LNCAP (cell line): Measurements from ENCODE around the gene AQP3.

Experiments used
- TF ChIP-seq, protein P1 (sequence below): fragments of 450-650 bp; IDR thresholded peaks from 2 replicates; pipeline ENCODE4 v1.5.1; 2017; ENCODE audit warnings: mild to moderate bottlenecking

Gene AQP3

DNA sequence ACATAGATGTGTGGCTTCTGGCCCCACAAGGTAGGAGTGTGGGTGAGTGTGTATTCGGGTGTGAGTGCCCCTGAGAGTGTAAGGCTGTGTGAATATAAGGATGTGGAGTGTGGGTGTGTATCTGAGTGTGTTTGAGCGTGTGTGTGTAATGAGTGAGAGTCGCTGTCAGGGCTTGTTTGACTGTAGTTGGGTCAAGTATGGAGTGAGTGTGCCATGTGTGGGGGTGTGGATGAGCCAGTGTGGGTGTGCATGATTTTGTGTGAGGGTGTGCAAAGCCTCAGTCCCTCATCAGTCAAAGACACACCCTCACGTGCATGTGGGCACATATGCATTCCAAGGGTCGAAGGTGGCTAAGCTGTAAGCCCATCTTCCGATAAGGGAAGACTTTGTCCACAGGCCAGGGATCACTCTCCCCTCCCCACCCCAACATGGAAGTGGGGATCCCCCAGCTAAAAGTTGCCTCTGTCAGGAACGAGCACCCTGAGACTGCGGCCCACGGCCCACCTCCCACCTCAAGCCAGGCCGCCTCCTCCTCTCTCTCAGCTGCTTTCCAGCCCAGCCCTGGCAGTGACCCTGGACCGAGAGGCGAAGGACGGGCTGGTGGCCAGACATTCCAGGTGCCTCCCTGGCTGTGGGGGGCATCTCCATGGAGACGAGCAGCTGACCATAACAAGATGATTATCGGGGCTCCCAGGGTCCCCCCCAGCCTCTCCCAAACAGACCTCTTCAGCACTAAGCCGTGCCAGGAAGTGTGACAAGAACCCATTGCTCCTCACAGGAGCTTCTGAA lies 12.9 kb downstream of the AQP3 start:
- TF ChIP-seq, protein P1, sequence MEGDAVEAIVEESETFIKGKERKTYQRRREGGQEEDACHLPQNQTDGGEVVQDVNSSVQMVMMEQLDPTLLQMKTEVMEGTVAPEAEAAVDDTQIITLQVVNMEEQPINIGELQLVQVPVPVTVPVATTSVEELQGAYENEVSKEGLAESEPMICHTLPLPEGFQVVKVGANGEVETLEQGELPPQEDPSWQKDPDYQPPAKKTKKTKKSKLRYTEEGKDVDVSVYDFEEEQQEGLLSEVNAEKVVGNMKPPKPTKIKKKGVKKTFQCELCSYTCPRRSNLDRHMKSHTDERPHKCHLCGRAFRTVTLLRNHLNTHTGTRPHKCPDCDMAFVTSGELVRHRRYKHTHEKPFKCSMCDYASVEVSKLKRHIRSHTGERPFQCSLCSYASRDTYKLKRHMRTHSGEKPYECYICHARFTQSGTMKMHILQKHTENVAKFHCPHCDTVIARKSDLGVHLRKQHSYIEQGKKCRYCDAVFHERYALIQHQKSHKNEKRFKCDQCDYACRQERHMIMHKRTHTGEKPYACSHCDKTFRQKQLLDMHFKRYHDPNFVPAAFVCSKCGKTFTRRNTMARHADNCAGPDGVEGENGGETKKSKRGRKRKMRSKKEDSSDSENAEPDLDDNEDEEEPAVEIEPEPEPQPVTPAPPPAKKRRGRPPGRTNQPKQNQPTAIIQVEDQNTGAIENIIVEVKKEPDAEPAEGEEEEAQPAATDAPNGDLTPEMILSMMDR: no peak

DNA sequence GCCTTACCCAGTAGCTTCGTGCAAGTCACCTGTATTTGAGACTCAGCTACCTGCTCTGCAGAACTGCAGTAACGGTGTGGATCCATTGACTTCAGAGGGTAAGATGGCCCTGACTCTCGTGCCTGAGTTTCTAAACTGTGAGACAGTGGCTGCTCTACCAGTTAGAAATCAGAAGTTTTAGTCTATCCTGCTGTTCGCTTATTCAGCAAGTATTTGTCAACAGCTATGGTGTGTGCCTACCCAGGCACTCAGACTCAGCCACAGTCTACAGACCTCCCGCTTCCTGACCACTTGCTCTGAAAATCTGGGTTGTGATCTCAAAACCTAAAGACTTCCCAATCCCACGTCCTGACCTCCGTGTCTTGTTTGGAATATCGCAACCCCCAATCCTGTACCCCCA lies 13.5 kb downstream of the AQP3 start:
- TF ChIP-seq, protein P1: no peak

DNA sequence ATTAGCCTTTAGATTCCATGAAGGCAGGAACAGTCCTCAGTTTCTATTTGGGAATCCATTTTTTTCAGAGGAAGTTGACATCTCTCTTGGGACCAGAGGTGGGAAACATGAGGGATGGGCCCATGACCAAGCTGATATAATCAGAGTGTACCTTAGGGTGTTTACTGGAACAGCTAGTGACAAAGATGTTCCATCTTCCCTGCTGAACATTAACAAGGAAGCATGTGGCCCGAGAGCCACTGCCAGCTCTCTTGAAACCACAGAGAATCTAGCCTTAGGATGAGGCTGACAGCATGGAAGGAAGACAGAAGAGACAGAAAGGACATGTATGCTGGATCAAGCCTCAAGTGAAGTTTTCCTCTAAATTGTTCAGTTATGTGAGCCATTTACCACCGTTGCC lies 16.0 kb downstream of the AQP3 start:
- TF ChIP-seq, protein P1: no peak

DNA sequence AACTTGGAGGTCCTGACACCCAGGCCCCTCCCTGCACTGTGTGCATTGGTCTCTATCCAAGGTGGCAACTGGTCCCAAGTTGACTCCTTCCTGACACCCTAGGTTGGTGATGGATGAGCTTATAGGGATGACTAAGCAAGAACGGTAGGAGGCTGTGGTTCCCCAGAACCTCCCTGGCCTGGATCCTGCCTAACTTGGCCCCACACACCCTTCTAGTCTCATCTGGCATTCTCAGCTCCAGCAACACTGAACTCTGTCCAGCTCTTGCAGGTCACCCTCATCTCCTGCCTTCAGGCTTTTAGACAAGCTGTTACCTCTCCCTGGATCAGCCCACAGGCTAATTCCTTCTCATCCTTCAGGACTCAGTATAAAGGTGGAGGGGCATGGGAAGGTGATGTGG lies 16.5 kb downstream of the AQP3 start:
- TF ChIP-seq, protein P1: no peak

DNA sequence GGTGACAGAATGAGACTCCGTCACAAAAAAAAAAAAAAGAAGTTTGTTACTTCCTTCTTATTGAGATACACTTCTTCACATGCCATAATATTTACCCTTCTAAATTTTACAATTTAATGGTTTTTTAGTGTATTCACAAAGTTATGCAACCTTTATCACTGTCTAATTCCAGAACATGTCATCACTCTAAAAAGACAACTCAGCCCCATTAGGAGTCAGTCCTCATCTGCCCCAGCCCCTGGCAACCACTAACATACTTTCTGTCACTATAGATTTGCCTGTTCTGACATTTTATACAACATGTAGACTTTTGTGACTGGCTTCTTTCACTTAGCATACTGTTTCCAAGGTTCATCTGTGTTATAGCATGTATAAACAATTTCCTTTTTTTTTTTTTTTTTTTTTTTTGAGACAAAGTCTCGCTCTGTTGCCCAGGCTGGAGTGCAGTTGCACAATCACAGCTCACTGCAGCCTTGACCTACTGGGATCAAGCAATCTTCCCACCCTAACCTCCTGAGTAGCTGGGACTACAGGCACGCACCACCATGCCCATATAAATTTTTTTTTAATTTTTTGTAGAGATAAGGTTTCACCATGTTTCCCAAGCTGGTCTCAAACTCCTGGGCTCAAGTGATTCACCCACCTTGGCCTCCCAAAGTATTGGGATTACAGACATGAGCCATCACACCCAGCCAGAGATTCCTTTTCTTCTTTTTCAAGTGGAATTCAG lies 18.0 kb downstream of the AQP3 start:
- TF ChIP-seq, protein P1: no peak

DNA sequence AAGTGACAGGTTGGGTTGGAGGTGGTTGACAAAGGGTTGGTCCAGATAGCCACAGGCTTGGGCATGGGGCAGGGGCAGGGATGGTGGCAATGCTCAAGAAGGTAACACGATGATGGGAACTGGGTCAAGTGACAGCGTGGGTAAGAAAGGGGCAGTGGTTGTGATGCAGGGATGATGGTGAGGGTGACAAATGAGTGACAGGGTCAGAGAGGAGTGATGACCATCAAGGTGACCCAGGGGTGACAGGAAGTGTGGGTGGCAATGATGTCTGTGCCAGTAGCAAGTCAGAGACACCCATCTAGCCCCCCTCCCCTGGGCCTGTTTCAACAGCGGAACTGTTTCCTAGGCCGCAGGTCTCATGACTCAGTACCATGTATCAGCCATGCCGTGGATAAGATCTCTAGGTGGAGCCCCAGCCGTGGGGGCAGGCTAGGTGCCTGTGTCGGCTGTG lies 20.5 kb downstream of the AQP3 start:
- TF ChIP-seq, protein P1: no peak

DNA sequence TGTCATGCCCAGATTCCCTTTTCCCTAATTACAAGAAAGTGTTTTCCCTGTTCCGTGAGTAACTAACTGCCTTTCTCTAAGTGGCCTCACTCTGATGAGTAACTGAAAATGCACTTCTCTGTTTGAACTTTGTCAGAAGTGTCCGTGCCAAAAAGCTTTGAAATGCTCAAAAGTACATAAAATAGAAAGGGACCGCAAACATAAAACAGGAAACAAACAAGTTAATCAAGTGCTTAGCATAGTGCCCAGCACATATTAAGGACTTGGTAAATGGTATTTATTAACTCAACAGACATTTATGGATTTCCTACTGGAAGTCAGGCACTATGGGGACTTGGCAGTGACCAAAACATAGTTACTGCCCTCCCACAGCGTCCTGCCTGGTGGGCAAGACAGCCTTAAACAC lies 22.3 kb downstream of the AQP3 start:
- TF ChIP-seq, protein P1: no peak
